Thoracic aorta (tissue), 2 donors: ENCODE measurements around the gene SPRR2A. TPM values are rescaled to one million over a fixed set of nuclear protein-coding genes. Genes with fewer than 3 reads are reported as not detected.
"Not testable (repeated sequence)": the region's sequence is repeated elsewhere in the genome, so short reads cannot be mapped to it uniquely, and the experiment has no call there.

Experiments used
- ATAC-seq: fragments of 150-250 bp; one replicate; pipeline ENCODE4 v1.8.0; 2017; ENCODE audit warnings: low read depth; ENCODE audit not compliant: insufficient number of reproducible peaks, low FRiP score
- DNase-seq: peaks from one replicate; pipeline ENCODE4 v3.0.0-alpha.2; 2020; ENCODE audit warnings: low spot score
- H3K27ac ChIP-seq, 2 donors: fragments of 200-600 bp; sonication (generic); 1 replicate in 1 of 2; 2 replicates in 1 of 2; pipeline ENCODE4 v1.5.1; 2016; ENCODE audit warnings: mild to moderate bottlenecking in 2 of 2, moderate library complexity in 2 of 2
- H3K27me3 ChIP-seq: fragments of 200-600 bp; sonication (generic); replicated peaks from 2 replicates; pipeline ENCODE4 v1.6.0; 2016; ENCODE audit warnings: mild to moderate bottlenecking; ENCODE audit not compliant: insufficient read depth
- H3K36me3 ChIP-seq: fragments of 200-600 bp; sonication (generic); one replicate; pipeline ENCODE4 v1.5.1; 2016
- H3K4me1 ChIP-seq, 2 donors: fragments of 200-600 bp; sonication (generic); 1 replicate in 1 of 2; 2 replicates in 1 of 2; pipeline versions ENCODE4 v1.5.1 to v1.6.0; 2016; ENCODE audit warnings: low read depth in 2 of 2, mild to moderate bottlenecking in 1 of 2; ENCODE audit not compliant: control insufficient read depth in 1 of 2
- H3K4me3 ChIP-seq: fragments of 200-600 bp; sonication (generic); 2 replicates; pipeline ENCODE4 v1.5.1; 2016; ENCODE audit warnings: mild to moderate bottlenecking
- H3K9me3 ChIP-seq: fragments of 200-600 bp; sonication (generic); 2 replicates; pipeline ENCODE4 v1.5.1; 2016
- total RNA-seq, 2 donors: library from RNA; depleted of rRNA; stranded (reverse); fragments of >200 nt; gene quantifications; one replicate each; pipeline versions ENCODE4 v1.1.0 to v1.2.3, GENCODE V29; 2016
- TF ChIP-seq, protein P1 (sequence below): fragments of 200-600 bp; sonication (generic); IDR thresholded peaks from one replicate; pipeline ENCODE4 v1.5.1; 2019; ENCODE audit warnings: antibody characterized with exemption

The SPRR2A gene
- total RNA-seq, 2 donors from 2014 or later = not detected

DNA sequence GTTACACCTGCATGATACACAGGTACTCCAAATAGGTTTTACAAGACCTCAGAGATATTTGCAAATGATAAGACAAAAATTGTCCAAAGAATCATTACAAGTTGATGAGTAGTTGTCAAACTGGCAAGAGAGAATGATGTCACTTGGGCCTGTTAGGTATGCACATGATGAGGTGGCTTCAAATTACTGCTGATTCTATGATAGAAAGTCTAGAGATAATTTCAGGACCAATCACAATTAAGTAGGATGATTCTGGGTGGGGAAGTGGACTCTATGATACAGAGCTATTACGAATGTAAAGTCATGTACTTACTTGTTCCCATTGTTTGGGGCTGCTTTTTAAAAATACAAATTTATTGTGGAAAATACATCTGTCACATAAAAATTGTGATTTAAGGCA is 31.5 kb downstream of the SPRR2A start:
- Histone ChIP-seq H3K4me1 (no peaks in the 10 kb centered on the region), H3K9me3 (no peaks in the 10 kb centered on the region), H3K27me3 (no peaks in the 10 kb centered on the region), H3K27ac (no peak overlapping the region), H3K36me3 (no peaks in the 10 kb centered on the region), H3K4me3 (no peak overlapping the region)
- TF ChIP-seq, protein P1, sequence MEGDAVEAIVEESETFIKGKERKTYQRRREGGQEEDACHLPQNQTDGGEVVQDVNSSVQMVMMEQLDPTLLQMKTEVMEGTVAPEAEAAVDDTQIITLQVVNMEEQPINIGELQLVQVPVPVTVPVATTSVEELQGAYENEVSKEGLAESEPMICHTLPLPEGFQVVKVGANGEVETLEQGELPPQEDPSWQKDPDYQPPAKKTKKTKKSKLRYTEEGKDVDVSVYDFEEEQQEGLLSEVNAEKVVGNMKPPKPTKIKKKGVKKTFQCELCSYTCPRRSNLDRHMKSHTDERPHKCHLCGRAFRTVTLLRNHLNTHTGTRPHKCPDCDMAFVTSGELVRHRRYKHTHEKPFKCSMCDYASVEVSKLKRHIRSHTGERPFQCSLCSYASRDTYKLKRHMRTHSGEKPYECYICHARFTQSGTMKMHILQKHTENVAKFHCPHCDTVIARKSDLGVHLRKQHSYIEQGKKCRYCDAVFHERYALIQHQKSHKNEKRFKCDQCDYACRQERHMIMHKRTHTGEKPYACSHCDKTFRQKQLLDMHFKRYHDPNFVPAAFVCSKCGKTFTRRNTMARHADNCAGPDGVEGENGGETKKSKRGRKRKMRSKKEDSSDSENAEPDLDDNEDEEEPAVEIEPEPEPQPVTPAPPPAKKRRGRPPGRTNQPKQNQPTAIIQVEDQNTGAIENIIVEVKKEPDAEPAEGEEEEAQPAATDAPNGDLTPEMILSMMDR = no peak
- DNase-seq (no peak), ATAC-seq (no peak)

DNA sequence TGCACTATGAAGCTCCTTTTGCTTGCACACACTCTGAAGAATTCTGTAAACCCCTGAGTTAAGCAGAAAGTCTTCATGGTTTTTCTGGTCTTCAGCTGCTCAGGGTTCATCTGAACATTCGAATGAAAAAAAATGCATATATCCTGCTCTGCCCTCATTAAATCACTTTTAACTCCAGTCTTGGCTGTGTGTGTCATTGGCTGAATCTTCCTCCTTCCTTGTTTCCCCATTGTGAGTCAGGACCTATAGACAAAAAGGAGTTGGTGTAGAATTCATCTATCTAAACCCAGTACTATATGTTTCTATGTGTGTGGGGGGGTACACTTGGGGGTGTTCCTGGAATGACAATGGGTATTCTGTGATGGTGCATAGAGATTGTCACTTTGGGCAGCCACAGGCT is 32.9 kb downstream of the SPRR2A start:
- DNase-seq = no peak
- Histone ChIP-seq H3K9me3 (no peaks in the 10 kb centered on the region), H3K27ac (no peak overlapping the region), H3K27me3 (no peaks in the 10 kb centered on the region), H3K4me3 (no peak overlapping the region), H3K4me1 (no peaks in the 10 kb centered on the region), H3K36me3 (no peaks in the 10 kb centered on the region)
- TF ChIP-seq, protein P1 = no peak
- ATAC-seq = no peak

DNA sequence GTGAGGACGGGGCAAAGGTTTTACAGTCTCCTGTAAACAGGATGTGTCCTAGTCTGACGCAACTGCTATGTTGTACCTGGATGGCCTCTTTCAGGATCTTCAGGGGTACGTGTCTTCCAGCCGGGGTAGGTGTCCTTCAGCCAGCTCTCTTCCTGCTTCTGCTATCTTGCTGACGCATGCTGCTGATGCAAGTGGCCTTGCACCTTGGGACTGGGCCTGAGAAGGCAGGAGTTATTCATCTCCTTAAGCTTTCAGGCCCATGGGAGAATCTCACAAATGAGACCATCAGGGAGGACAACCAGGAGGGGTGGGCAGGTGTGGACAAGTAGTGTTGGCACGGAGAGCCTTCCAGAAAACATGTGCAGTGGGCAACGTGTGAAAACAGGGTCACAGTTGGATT is 34.2 kb downstream of the SPRR2A start:
- H3K36me3 ChIP-seq = no peaks in the 10 kb centered on the region
- ATAC-seq (no peak), DNase-seq (no peak)
- TF ChIP-seq, protein P1 = no peak
- no peak overlapping the region for H3K4me3 ChIP-seq
- H3K9me3 ChIP-seq = no peaks in the 10 kb centered on the region
- no peaks in the 10 kb centered on the region for H3K4me1 ChIP-seq
- H3K27ac ChIP-seq = no peak overlapping the region
- H3K27me3 ChIP-seq = no peaks in the 10 kb centered on the region

DNA sequence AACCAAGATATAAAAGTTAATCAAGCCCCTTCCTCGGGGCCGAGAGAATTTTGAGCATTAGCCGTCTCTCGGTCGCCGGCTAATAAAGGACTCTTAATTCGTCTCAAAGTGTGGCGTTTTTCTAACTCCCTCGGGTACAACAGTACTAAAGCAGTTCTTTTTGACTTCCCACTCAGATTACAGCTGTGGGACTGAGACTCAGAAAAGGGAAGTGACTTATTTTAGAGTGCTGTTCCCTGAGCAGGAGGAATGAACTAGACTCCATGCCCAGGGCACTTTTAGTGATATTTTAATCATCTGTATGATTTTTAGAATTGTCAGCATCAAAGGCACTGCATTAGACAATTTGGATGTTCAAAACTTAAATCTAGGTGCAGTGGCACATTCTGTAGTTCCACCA is 35.0 kb downstream of the SPRR2A start:
- not testable (repeated sequence) for H3K4me3 ChIP-seq, H3K4me1 ChIP-seq, H3K36me3 ChIP-seq, H3K9me3 ChIP-seq, H3K27me3 ChIP-seq, ATAC-seq, H3K27ac ChIP-seq, DNase-seq

DNA sequence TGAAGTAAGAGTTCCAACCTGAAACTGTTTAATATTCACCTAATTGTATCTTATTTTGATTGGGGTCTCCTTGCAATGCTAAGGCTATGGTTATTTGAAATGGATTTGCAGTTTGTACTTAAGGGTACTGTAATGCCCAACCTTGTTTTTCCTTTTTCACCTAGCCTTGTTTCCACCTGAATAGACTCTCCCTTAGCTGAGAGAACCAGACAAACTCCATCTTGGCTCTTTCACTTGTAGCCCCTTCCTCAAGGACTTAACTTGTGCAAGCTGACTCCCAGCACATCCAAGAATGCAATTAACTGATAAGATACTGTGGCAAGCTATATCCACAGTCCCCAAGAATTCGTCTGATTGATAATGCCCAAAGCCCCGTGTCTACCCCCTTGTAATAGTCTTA is 35.5 kb downstream of the SPRR2A start:
- not testable (repeated sequence) for H3K9me3 ChIP-seq, ATAC-seq, H3K27ac ChIP-seq, DNase-seq, H3K27me3 ChIP-seq, H3K4me1 ChIP-seq, H3K36me3 ChIP-seq, H3K4me3 ChIP-seq

DNA sequence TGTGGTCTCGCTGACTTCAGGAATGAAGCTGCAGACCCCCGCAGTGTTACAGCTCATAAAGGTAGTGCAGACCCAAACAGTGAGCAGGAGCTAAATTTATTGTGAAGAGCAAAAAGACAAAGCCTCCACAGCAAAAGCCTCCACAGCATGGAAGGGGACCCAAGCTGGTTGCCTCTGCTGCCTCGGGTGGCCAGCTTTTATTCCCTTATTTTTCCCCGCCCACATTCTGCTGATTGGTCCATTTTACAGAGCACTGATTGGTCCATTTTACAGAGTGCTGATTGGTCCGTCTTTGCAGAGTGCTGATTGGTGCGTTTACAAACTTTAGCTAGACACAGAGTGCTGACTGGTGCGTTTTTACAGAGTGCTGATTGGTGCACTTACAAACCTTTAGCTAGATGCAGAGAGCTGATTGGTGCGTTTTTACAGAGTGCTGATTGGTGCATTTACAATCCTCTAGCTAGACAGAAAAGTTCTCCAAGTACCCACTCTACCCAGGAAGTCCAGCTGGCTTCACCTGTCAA is 46.0 kb downstream of the SPRR2A start:
- not testable (repeated sequence) for H3K4me1 ChIP-seq, ATAC-seq, DNase-seq, H3K4me3 ChIP-seq, H3K36me3 ChIP-seq, H3K27me3 ChIP-seq, H3K27ac ChIP-seq, H3K9me3 ChIP-seq

Other genes with a start within 250 kb of the SPRR2A start
- not detected for gene LCE1B, start 245.5 kb downstream of the SPRR2A start, total RNA-seq
- not detected for gene LCE1A, start 230.0 kb downstream of the SPRR2A start, total RNA-seq
- gene LCE6A, start 214.7 kb downstream of the SPRR2A start, total RNA-seq = not detected
- gene LCE7A, start 197.5 kb downstream of the SPRR2A start, total RNA-seq = not detected
- not detected for gene SMCP, start 179.2 kb downstream of the SPRR2A start, total RNA-seq
- gene IVL, start 149.0 kb downstream of the SPRR2A start, total RNA-seq = under 1 TPM in 1 of 2 donors, not detected in 1; 0.27 TPM
- not detected for gene SPRR5, start 110.3 kb downstream of the SPRR2A start, total RNA-seq
- gene SPRR4, start 86.9 kb downstream of the SPRR2A start, total RNA-seq = not detected
- gene SPRR1A, start 73.4 kb downstream of the SPRR2A start, total RNA-seq = not detected
- not detected for gene SPRR3, start 55.8 kb downstream of the SPRR2A start, total RNA-seq
- not detected for gene SPRR1B, start 26.3 kb downstream of the SPRR2A start, total RNA-seq
- not detected for gene SPRR2D, start 16.4 kb downstream of the SPRR2A start, total RNA-seq
- gene SPRR2B, start 14.1 kb upstream of the SPRR2A start, total RNA-seq = not detected
- not detected for gene SPRR2E, start 37.0 kb upstream of the SPRR2A start, total RNA-seq
- not detected for gene SPRR2F, start 56.0 kb upstream of the SPRR2A start, total RNA-seq
- gene SPRR2G, start 93.4 kb upstream of the SPRR2A start, total RNA-seq = not detected
- gene LELP1, start 145.9 kb upstream of the SPRR2A start, total RNA-seq = not detected
- not detected for gene PRR9, start 160.1 kb upstream of the SPRR2A start, total RNA-seq
- not detected for gene LORICRIN, start 202.2 kb upstream of the SPRR2A start, total RNA-seq